Endothelial cell (in vitro differentiated cells): ENCODE data around the gene MYBL2. TPM values are rescaled to one million over a fixed set of nuclear protein-coding genes. Genes with fewer than 3 reads are reported as not detected.

Experiments
- DNase-seq: peaks from one replicate; pipeline ENCODE4 v3.0.0; 2021; ENCODE audit warnings: low spot score
- H3K27ac Mint-ChIP-seq: one replicate; pipeline ENCODE4 v1.8.0; 2021; ENCODE audit warnings: mixed read lengths, inconsistent platforms; ENCODE audit not compliant: unreplicated experiment
- H3K27me3 Mint-ChIP-seq: one replicate; pipeline ENCODE4 v1.8.0; 2021; ENCODE audit warnings: mild to moderate bottlenecking, moderate library complexity, mixed read lengths, inconsistent platforms; ENCODE audit not compliant: unreplicated experiment
- H3K36me3 Mint-ChIP-seq: one replicate; pipeline ENCODE4 v1.8.0; 2021; ENCODE audit warnings: mild to moderate bottlenecking, low read depth, mixed read lengths, inconsistent platforms; ENCODE audit not compliant: unreplicated experiment
- H3K4me1 Mint-ChIP-seq: one replicate; pipeline ENCODE4 v1.8.0; 2021; ENCODE audit warnings: mild to moderate bottlenecking, mixed read lengths, inconsistent platforms; ENCODE audit not compliant: unreplicated experiment
- H3K4me3 Mint-ChIP-seq: one replicate; pipeline ENCODE4 v1.8.0; 2021; ENCODE audit warnings: mild to moderate bottlenecking, mixed read lengths, inconsistent platforms; ENCODE audit not compliant: unreplicated experiment
- H3K9me3 Mint-ChIP-seq: one replicate; pipeline ENCODE4 v1.8.0; 2021; ENCODE audit warnings: mixed read lengths, inconsistent platforms; ENCODE audit not compliant: unreplicated experiment
- CTCF ChIP-seq: fragments of 200-600 bp; sonication (generic); IDR thresholded peaks from one replicate; pipeline ENCODE4 v1.5.0; 2021; ENCODE audit warnings: antibody characterized with exemption; ENCODE audit not compliant: unreplicated experiment
- total RNA-seq: library from RNA; stranded (reverse); fragmentation: NEBNext Ultra II Directional; extraction: Animal tissue kit (Norgen Biotek cat#: 25700); gene quantifications from one replicate; pipeline ENCODE4 v1.2.1, GENCODE V29; 2021; ENCODE audit not compliant: unreplicated experiment

MYBL2 gene
- total RNA-seq, 1 donor from 2014 or later = 20.8 TPM

- Mint-ChIP-seq H3K36me3 (no peaks in the 10 kb centered on the region), H3K27ac (no peak overlapping the region), H3K4me3 (no peak overlapping the region), H3K27me3 (peaks cover 4% of the 10 kb centered on the region), H3K4me1 (peaks cover 17% of the 10 kb centered on the region), H3K9me3 (no peaks in the 10 kb centered on the region)
- DNase-seq = no peak
- no peak for TF ChIP-seq CTCF
Measured at GRCh38 chr20:43731469-43731868, 64.6 kb downstream of the MYBL2 start.

- no peak for DNase-seq
- Mint-ChIP-seq H3K36me3 (no peaks in the 10 kb centered on the region), H3K9me3 (no peaks in the 10 kb centered on the region), H3K27me3 (peaks cover 4% of the 10 kb centered on the region), H3K4me1 (peaks cover 17% of the 10 kb centered on the region), H3K27ac (no peak overlapping the region), H3K4me3 (no peak overlapping the region)
- no peak for TF ChIP-seq CTCF
Measured at GRCh38 chr20:43731927-43732326, 65.0 kb downstream of the MYBL2 start.

- TF ChIP-seq CTCF = no peak
- Mint-ChIP-seq H3K4me1 (peaks cover 15% of the 10 kb centered on the region), H3K4me3 (no peak overlapping the region), H3K27ac (no peak overlapping the region), H3K27me3 (peaks cover 4% of the 10 kb centered on the region), H3K36me3 (no peaks in the 10 kb centered on the region), H3K9me3 (no peaks in the 10 kb centered on the region)
- DNase-seq = no peak
Measured at GRCh38 chr20:43736588-43737158, 69.8 kb downstream of the MYBL2 start.

GRCh38 chr20:43737925-43738324 lies 71.0 kb downstream of the MYBL2 start:
- Mint-ChIP-seq H3K4me3 (no peak overlapping the region), H3K4me1 (peaks cover 9% of the 10 kb centered on the region), H3K27me3 (peaks cover 4% of the 10 kb centered on the region), H3K27ac (no peak overlapping the region), H3K36me3 (no peaks in the 10 kb centered on the region), H3K9me3 (no peaks in the 10 kb centered on the region)
- no peak for TF ChIP-seq CTCF
- no peak for DNase-seq

GRCh38 chr20:43739148-43739749 lies 72.3 kb downstream of the MYBL2 start:
- Mint-ChIP-seq H3K9me3 (no peaks in the 10 kb centered on the region), H3K27me3 (no peaks in the 10 kb centered on the region), H3K27ac (no peak overlapping the region), H3K36me3 (no peaks in the 10 kb centered on the region), H3K4me1 (no peaks in the 10 kb centered on the region), H3K4me3 (no peak overlapping the region)
- no peak for TF ChIP-seq CTCF
- DNase-seq = no peak
